Activated CD4-positive, CD25-positive, alpha-beta regulatory T cell treated with anti-CD3 and anti-CD28 coated beads, Interleukin-2, amount 50 U/mL, for 16 hours (primary cell): Measurements from ENCODE around the gene AGBL2.
A peak's percentile ranks its signal among the peaks of the same experiment; 100 is the strongest.
"Not testable (repeated sequence)": the region's sequence is repeated elsewhere in the genome, so short reads cannot be mapped to it uniquely, and the experiment has no call there.

Source experiments
- DNase-seq: peaks from one replicate; pipeline ENCODE4 v3.0.0-alpha.2; 2020; ENCODE audit warnings: low read depth, low spot score

Gene AGBL2

GRCh38 chr11:47715082-47715669 lies at the start of gene AGBL2:
Gene AGBL2, minus strand, starts transcription at chr11:47715369. Its CDS starts 719 bp downstream, at chr11:47714650.
- peak; percentile 58 for DNase-seq

GRCh38 chr11:47759291-47759690 lies 44.1 kb upstream of the AGBL2 start:
- DNase-seq: not testable (repeated sequence)

- DNase-seq: no peak
Measured at GRCh38 chr11:47756208-47756607, 41.0 kb upstream of the AGBL2 start.

GRCh38 chr11:47750725-47751124 lies 35.6 kb upstream of the AGBL2 start:
- no peak for DNase-seq

- not testable (repeated sequence) for DNase-seq
Measured at GRCh38 chr11:47742494-47742893, 27.3 kb upstream of the AGBL2 start.

- DNase-seq: not testable (repeated sequence)
Measured at GRCh38 chr11:47737817-47738216, 22.6 kb upstream of the AGBL2 start.

- no peak for DNase-seq
Measured at GRCh38 chr11:47732271-47732670, 17.1 kb upstream of the AGBL2 start.

GRCh38 chr11:47731475-47731874 lies 16.3 kb upstream of the AGBL2 start:
- DNase-seq: no peak

GRCh38 chr11:47726878-47727514 lies 11.8 kb upstream of the AGBL2 start:
- DNase-seq: no peak

GRCh38 chr11:47726118-47726442 lies 10.9 kb upstream of the AGBL2 start:
- DNase-seq: no peak

GRCh38 chr11:47725442-47726117 lies 10.4 kb upstream of the AGBL2 start:
- no peak for DNase-seq

GRCh38 chr11:47724041-47724729 lies 9.0 kb upstream of the AGBL2 start:
- no peak for DNase-seq

GRCh38 chr11:47723041-47723440 lies 7.9 kb upstream of the AGBL2 start:
- DNase-seq: no peak

GRCh38 chr11:47720651-47721050 lies 5.5 kb upstream of the AGBL2 start:
- DNase-seq: no peak

GRCh38 chr11:47716692-47717091 lies 1.5 kb upstream of the AGBL2 start:
- DNase-seq: no peak

- DNase-seq: no peak
Measured at GRCh38 chr11:47714554-47715081, 551 bp downstream of the AGBL2 start.

GRCh38 chr11:47711816-47712215 lies 3.4 kb downstream of the AGBL2 start:
- no peak for DNase-seq

GRCh38 chr11:47711225-47711624 lies 3.9 kb downstream of the AGBL2 start:
- no peak for DNase-seq

GRCh38 chr11:47707275-47707786 lies 7.8 kb downstream of the AGBL2 start:
- DNase-seq: not testable (repeated sequence)

- DNase-seq: no peak
Measured at GRCh38 chr11:47705721-47706120, 9.4 kb downstream of the AGBL2 start.

- DNase-seq: no peak
Measured at GRCh38 chr11:47691979-47692378, 23.2 kb downstream of the AGBL2 start.

GRCh38 chr11:47689480-47689879 lies 25.7 kb downstream of the AGBL2 start:
- DNase-seq: no peak
